Memory B cell (primary cell): Measurements from ENCODE around the gene MMP24OS.

Source experiments
- ATAC-seq: fragments of 150-1000 bp; cut with Tn5 transposase; 2 replicates; pipeline ENCODE4 v1.10.0; 2021; ENCODE audit warnings: low read depth, mild to moderate bottlenecking, moderate library complexity
- DNase-seq, 2 donors: peaks; one replicate each; pipeline ENCODE4 v3.0.0; 2022; ENCODE audit warnings: low spot score in 2 of 2
- H3K27ac Mint-ChIP-seq: one replicate; pipeline ENCODE4 v1.8.0; 2022; ENCODE audit warnings: mild to moderate bottlenecking, moderate library complexity, mixed read lengths
- H3K27me3 Mint-ChIP-seq: one replicate; pipeline ENCODE4 v1.8.0; 2022; ENCODE audit warnings: mixed read lengths
- H3K36me3 Mint-ChIP-seq: one replicate; pipeline ENCODE4 v1.8.0; 2022; ENCODE audit warnings: mild to moderate bottlenecking, mixed read lengths
- H3K4me1 Mint-ChIP-seq: one replicate; pipeline ENCODE4 v1.8.0; 2022; ENCODE audit warnings: mixed read lengths
- H3K4me3 Mint-ChIP-seq: one replicate; pipeline ENCODE4 v1.8.0; 2022; ENCODE audit warnings: mild to moderate bottlenecking, moderate library complexity, mixed read lengths
- H3K9me3 Mint-ChIP-seq: one replicate; pipeline ENCODE4 v1.8.0; 2022; ENCODE audit warnings: mixed read lengths

The MMP24OS gene

DNA sequence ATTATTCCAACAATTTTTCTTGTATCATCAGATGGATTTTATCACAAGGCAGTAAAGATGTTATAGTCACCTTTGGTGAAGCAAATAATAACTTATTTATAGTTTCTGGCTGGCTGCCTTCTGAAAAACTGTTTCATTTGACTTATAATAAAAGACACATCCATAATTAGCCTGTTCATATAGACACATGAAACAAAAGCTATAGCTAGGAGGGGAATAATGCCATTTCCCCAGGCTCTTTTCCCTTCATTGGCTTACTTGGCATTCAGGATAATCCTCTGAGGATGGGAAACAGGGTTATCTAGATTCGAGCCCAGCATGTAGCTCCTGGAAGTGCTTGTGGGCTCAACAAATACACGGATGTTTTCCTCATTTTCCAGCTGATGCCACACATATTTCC, 33.9 kb downstream of the MMP24OS start:
- H3K4me3 Mint-ChIP-seq: no peak overlapping the region
- no peaks in the 10 kb centered on the region for H3K9me3 Mint-ChIP-seq
- DNase-seq (no peak), ATAC-seq (no peak)
- H3K36me3 Mint-ChIP-seq: peaks cover 8% of the 10 kb centered on the region
- H3K4me1 Mint-ChIP-seq: peaks cover 5% of the 10 kb centered on the region
- H3K27ac Mint-ChIP-seq: no peak overlapping the region
- peaks cover 10% of the 10 kb centered on the region for H3K27me3 Mint-ChIP-seq

DNA sequence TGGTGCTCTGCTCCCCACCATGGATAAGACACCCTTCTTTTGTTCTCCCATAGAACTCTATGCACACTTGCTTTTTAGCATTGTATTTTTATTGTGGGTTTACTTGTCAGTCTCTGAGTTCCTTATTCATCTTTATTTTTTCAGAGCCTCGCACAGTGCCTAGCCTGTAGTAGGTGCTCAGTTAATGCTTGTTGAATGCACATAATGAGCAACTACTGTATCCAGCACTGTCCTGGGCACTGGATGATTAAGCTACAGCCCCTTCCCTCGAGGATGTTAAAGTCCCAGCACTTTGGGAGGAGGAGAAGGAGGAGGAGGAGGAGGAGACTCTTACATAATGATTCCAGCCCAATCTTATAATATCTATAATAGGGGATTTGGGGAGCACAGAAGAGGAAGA, 34.6 kb downstream of the MMP24OS start:
- Mint-ChIP-seq H3K27me3 (peaks cover 10% of the 10 kb centered on the region), H3K36me3 (peaks cover 11% of the 10 kb centered on the region), H3K4me3 (no peak overlapping the region), H3K27ac (no peak overlapping the region), H3K9me3 (no peaks in the 10 kb centered on the region), H3K4me1 (peaks cover 5% of the 10 kb centered on the region)
- DNase-seq (no peak), ATAC-seq (no peak)

DNA sequence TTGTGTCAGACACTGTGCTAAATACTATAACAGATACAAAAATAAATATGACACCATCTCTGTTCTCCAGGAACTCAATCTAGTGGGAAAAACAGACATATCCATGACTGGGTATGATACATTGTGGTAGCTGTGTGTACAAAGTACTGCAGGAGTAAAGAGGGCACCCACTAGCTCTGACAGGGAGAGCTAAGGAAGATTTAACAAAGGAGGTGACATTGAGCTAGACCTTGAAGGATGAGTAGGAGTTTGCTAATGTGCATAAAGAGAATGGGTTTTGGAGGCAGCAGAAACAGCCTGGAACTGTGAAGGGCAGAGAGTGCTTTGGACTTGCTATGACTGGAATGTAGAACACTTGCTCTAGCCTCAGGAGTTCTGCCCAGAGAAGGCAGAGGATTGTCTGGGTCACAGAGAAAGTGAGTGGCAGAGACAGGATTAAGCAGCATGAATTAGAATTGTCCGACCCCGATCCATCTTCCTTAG, 37.1 kb downstream of the MMP24OS start:
- no peak for ATAC-seq

DNA sequence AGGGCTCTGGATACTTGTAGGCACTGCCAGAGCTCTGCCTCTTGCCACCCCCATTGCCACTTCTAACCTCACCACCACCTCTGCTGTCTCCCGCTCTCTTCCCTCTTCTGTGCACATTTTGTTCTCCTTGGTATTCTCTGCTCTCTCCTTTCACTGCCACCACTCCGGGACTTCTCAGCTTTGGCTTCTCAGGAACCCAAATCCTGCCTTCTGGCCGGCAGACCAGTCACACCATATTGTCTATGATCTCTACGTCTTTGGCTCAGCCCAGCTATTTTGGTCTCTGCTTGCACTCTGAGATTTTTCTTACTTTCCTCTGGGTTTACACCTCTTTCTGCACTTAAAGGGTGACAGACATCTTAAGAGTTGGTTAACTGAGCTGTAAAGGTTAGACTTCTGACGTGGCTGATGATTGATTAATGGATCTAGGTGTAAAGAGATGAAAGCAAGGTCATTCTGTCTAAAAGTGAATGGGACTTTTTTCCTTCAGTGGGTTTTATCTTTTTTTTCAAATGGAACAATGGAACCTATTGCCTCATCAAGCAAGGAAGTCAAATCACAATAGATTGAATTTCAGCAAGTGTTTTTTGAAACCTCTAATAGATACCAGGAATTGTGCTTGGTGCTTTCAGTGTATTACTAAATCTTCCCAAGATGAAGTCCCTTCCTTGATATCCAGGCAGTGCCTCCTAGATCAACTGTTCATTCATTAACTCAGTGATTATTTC, 37.7 kb downstream of the MMP24OS start:
- no peak overlapping the region for H3K27ac Mint-ChIP-seq
- H3K9me3 Mint-ChIP-seq: no peaks in the 10 kb centered on the region
- DNase-seq (no peak), ATAC-seq (no peak)
- no peak overlapping the region for H3K4me3 Mint-ChIP-seq
- peaks cover 26% of the 10 kb centered on the region for H3K36me3 Mint-ChIP-seq
- H3K27me3 Mint-ChIP-seq: peaks cover 12% of the 10 kb centered on the region
- H3K4me1 Mint-ChIP-seq: no peaks in the 10 kb centered on the region

More for the DNA sequence above, 37.1 kb downstream of the MMP24OS start:
- Mint-ChIP-seq H3K27ac (no peak overlapping the region), H3K36me3 (peaks cover 23% of the 10 kb centered on the region), H3K4me1 (no peaks in the 10 kb centered on the region), H3K27me3 (peaks cover 12% of the 10 kb centered on the region), H3K9me3 (no peaks in the 10 kb centered on the region), H3K4me3 (no peak overlapping the region)
- DNase-seq: no peak

DNA sequence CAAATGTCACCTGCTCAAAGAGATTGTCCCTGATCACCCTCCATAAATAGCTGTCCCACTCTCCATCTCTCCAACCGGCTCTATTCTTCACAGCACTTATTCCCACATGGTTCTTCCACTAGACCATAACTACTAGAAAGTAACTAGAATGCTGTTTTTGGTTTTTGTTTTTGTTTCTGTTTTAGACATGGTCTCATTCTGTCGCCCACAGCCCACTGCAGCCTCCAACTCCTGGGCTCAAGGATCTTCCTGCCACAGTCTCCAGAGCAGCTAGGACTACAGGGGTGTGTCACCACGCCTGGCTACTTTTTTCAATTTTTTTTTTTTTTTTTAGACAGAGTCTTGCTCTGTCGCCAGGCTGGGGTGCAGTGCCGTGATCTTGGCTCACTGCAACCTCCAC, 39.2 kb downstream of the MMP24OS start:
- ATAC-seq (no peak), DNase-seq (no peak)
- H3K27ac Mint-ChIP-seq: no peak overlapping the region
- peaks cover 34% of the 10 kb centered on the region for H3K36me3 Mint-ChIP-seq
- H3K4me3 Mint-ChIP-seq: no peak overlapping the region
- no peaks in the 10 kb centered on the region for H3K9me3 Mint-ChIP-seq
- H3K27me3 Mint-ChIP-seq: peaks cover 19% of the 10 kb centered on the region
- H3K4me1 Mint-ChIP-seq: no peaks in the 10 kb centered on the region

DNA sequence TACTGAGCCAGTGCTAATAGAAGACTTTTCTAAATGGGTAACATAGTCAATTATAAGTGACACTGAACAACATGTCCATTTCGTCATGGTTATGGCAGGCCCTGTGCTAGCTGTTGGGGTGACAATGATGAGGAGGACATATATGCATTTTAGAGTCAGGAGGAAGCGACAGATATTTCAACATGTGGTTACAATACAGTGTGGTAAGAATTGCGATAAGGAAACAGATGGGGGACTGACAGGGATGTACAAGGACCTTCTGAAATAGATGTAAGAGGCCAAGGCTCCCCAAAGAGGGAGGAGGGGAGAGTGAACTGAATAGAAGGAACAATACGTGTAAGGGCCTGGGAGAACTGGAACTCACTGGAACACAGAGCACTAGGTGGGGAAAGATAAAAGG, 39.8 kb downstream of the MMP24OS start:
- Mint-ChIP-seq H3K4me3 (no peak overlapping the region), H3K4me1 (no peaks in the 10 kb centered on the region), H3K27me3 (peaks cover 18% of the 10 kb centered on the region), H3K9me3 (no peaks in the 10 kb centered on the region), H3K27ac (no peak overlapping the region), H3K36me3 (peaks cover 34% of the 10 kb centered on the region)
- DNase-seq (no peak), ATAC-seq (no peak)

DNA sequence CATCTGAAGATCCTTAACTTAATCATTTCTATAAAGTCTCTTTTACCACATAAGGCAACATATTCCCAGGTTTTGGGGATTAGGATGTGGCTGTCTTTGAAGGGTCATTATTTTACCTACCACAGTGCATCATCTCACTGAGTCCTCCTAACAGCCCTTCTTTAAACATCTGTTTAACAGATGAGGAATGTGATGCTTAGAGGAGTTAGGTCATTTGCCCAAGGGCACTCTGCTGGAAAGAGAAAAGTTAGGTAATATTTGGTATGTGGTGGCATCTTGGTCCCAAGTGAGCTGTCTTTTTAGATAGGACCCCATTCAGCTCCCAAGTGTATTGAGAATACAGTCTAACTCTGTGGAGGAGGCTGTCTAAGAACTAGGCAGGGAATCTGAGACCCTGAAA, 40.4 kb downstream of the MMP24OS start:
- no peaks in the 10 kb centered on the region for H3K9me3 Mint-ChIP-seq
- H3K4me3 Mint-ChIP-seq: no peak overlapping the region
- no peaks in the 10 kb centered on the region for H3K4me1 Mint-ChIP-seq
- H3K36me3 Mint-ChIP-seq: peaks cover 35% of the 10 kb centered on the region
- DNase-seq (no peak), ATAC-seq (no peak)
- peaks cover 18% of the 10 kb centered on the region for H3K27me3 Mint-ChIP-seq
- H3K27ac Mint-ChIP-seq: no peak overlapping the region

DNA sequence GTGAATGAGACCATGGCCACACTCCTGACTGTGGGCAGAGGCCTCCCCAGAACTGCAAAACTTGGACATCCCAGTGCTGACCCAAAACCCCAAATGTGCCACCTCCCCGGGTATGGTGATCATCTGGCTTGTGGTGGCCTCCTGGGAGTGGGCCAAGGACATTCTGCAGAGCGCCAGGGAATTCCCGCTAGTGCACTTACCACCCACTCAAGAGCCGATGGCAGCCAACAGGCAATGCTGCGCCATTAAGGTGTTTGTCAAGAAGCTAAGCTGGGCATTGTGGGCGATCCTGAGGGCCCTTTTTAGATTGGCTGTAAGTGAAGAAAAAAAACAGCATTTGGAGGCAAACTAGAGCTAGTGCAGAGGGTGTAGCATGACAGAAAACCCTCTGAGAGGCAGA, 42.0 kb downstream of the MMP24OS start:
- H3K4me1 Mint-ChIP-seq: no peaks in the 10 kb centered on the region
- H3K36me3 Mint-ChIP-seq: peaks cover 44% of the 10 kb centered on the region
- H3K27me3 Mint-ChIP-seq: peaks cover 19% of the 10 kb centered on the region
- no peak overlapping the region for H3K4me3 Mint-ChIP-seq
- H3K9me3 Mint-ChIP-seq: no peaks in the 10 kb centered on the region
- DNase-seq: no peak
- H3K27ac Mint-ChIP-seq: no peak overlapping the region
- no peak for ATAC-seq

DNA sequence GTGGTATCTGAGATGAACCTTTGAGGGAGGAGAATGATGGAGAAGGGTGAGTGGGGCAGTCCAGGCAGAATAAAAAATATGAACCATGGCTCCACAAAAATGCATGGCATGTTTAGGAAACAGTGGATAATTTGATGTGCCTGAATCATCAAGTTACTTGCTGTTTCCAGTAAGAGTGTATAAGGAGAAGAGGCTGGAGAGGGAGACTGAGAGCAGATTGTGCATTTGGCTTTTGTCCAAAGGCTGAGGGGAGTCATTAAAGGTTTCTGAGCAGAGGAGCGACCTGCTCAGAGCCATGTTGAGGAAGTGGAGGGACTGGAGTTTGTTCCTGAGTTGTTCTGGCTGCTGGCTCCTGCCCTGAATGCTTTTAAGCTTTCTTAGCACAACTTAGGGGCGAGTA, 45.3 kb downstream of the MMP24OS start:
- no peak overlapping the region for H3K27ac Mint-ChIP-seq
- H3K4me3 Mint-ChIP-seq: no peak overlapping the region
- H3K27me3 Mint-ChIP-seq: peaks cover 18% of the 10 kb centered on the region
- peaks cover 46% of the 10 kb centered on the region for H3K36me3 Mint-ChIP-seq
- ATAC-seq: no peak
- DNase-seq: no peak
- peaks cover 2% of the 10 kb centered on the region for H3K9me3 Mint-ChIP-seq
- no peaks in the 10 kb centered on the region for H3K4me1 Mint-ChIP-seq

DNA sequence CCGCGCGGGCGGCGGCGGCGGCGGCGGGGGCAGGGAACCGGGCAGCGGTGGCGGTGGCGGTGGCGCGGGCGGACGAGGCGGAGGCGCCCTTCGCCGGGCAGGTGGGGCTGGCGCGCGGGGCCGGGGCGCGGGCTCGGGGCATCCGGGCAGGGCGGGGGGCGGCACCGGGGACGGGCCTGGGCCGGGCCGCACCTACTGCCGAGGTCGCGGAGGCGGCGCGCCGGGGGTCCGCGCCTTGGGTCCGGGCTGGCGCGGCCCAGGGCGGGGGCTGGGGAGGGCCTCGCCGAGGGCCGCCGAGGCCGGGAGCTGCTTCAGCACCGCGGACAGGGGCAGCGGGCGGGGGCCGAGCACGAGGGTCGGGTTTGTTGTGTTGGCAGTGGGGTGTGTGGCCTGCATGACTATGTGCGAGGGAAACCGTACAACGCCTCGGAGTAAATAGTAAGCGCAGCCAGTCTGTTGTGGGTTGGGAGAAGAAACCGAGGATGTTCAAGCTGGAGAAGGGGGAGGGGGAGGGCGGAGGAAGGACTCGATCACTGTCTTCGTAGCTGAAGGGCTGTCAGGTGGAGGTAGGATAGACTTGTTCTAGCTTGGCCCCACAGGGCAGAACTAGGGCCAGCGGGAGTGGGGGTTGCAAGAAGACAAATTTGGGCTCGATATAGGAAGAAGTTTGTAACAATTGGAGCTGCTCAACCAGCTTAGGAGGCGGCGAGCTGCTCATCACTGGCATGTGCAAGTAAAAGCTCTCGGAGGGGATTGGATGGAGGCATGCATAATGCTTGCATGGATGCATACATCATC, 50.8 kb downstream of the MMP24OS start:
- Mint-ChIP-seq H3K36me3 (peaks cover 28% of the 10 kb centered on the region), H3K4me1 (peaks cover 8% of the 10 kb centered on the region), H3K9me3 (peaks cover 2% of the 10 kb centered on the region), H3K27ac (no peak overlapping the region), H3K4me3 (peak overlapping the region; percentile 63), H3K27me3 (peaks cover 22% of the 10 kb centered on the region)
- ATAC-seq (peak; percentile 70), DNase-seq (peak; percentile 31 to 46)
